Kidney (tissue), 14 donors: ENCODE results near the gene STK35. TPM values are rescaled to one million over a fixed set of nuclear protein-coding genes. Genes with fewer than 3 reads are reported as not detected.

Experiments
- DNase-seq, 5 donors: peaks; one replicate each; pipeline ENCODE4 v3.0.0-alpha.2; 2013 to 2020
- FAIRE-seq: peaks from 2 replicates; lab custom pipeline; 2012; peaks lifted over from hg19 to GRCh38; lab: Jason Lieb, UNC
- H3K27ac ChIP-seq, 2 donors: one replicate each; pipeline ENCODE4 v1.7.0; 2013; ENCODE audit warnings: low read depth in 2 of 2, low read length in 2 of 2, inconsistent platforms in 1 of 2
- H3K27me3 ChIP-seq: one replicate; pipeline ENCODE4 v1.7.1; 2013; ENCODE audit warnings: low read length, inconsistent platforms; ENCODE audit not compliant: control insufficient read depth, insufficient read depth
- H3K36me3 ChIP-seq, 3 donors: one replicate each; pipeline versions ENCODE4 v1.7.0 to v1.7.1; 2013; ENCODE audit warnings: low read length in 3 of 3, control low read depth in 1 of 3, inconsistent platforms in 1 of 3; ENCODE audit not compliant: insufficient read depth in 3 of 3, control insufficient read depth in 2 of 3
- H3K4me1 ChIP-seq, 3 donors: one replicate each; pipeline versions ENCODE4 v1.7.0 to v1.7.1; 2013; ENCODE audit warnings: low read length in 3 of 3, inconsistent platforms in 1 of 3, low read depth in 1 of 3; ENCODE audit not compliant: control insufficient read depth in 2 of 3, insufficient read depth in 2 of 3
- H3K4me3 ChIP-seq, 3 donors: one replicate each; pipeline versions ENCODE4 v1.7.0 to v1.8.1; 2013; ENCODE audit warnings: low read length in 3 of 3, control low read depth in 1 of 3, inconsistent platforms in 1 of 3
- H3K9ac ChIP-seq, 3 donors: one replicate each; pipeline versions ENCODE4 v1.7.0 to v1.7.1; 2013; ENCODE audit warnings: low read length in 3 of 3, control low read depth in 1 of 3, inconsistent platforms in 1 of 3
- H3K9me3 ChIP-seq, 3 donors: one replicate each; pipeline versions ENCODE4 v1.7.0 to v1.7.1; 2013; ENCODE audit warnings: low read length in 3 of 3, control low read depth in 1 of 3, inconsistent platforms in 1 of 3; ENCODE audit not compliant: control insufficient read depth in 2 of 3, insufficient read depth in 1 of 3
- CTCF ChIP-seq: IDR thresholded peaks from 3 replicates; pipeline ENCODE4 v1.5.1; 2012; ENCODE audit warnings: mild to moderate bottlenecking, moderate library complexity, borderline replicate concordance; ENCODE audit not compliant: insufficient read depth; ENCODE audit errors: extremely low read depth
- intact Hi-C: fragments of 100-400 bp; cut with DNase I; formaldehyde crosslinking; loops from one replicate; pipeline ENCODE4 v1.11.1; 2022
- polyA plus RNA-seq: library from polyadenylated mRNA; stranded (reverse); fragments of 350-450 nt; fragmentation: Illumina TruSeq; extraction: RNeasy Lipid Tissue Mini Kit (QIAGEN cat#74804); gene quantifications from one replicate; pipeline ENCODE4 v1.2.3, GENCODE V29; 2014; ENCODE audit warnings: low read depth, low replicate concordance; ENCODE audit not compliant: insufficient read depth
- total RNA-seq: library from RNA; stranded (reverse); fragmentation: NEBNext Ultra II Directional; extraction: Animal tissue kit (Norgen Biotek cat#: 25700); gene quantifications from one replicate; pipeline ENCODE4 v1.2.1, GENCODE V29; 2021
- donor health status: control.
- donor health status: control.
- donor health status: control.
- donor health status: control.
- donor health status: control.
- donor health status: DM: yes; HTN: yes; CAD: no.
- donor health status: Normal renal cell carcinoma (clear cell type).

Gene STK35
- total and polyA plus RNA-seq, 2 donors from 2014 or later, result 3.7 to 16.5 TPM

- DNase-seq (no peak), FAIRE-seq (no peak)
- H3K9ac ChIP-seq, result no peak overlapping the region
- TF ChIP-seq CTCF, result no peak
- H3K36me3 ChIP-seq, result no peaks in the 10 kb centered on the region
- intact Hi-C loops, result loop anchor here (10.0 kb wide), 1 partner anchor 88 kb away; no protein-coding TSS in a partner anchor
- H3K9me3 ChIP-seq, result no peaks in the 10 kb centered on the region
- H3K27me3 ChIP-seq, result no peaks in the 10 kb centered on the region
- H3K27ac ChIP-seq, result no peak overlapping the region
- H3K4me3 ChIP-seq, result no peak overlapping the region
- no peaks in the 10 kb centered on the region for H3K4me1 ChIP-seq
Observed at GRCh38 chr20:2086177-2086979, 15.2 kb upstream of the STK35 start.

GRCh38 chr20:2086980-2087377, 14.6 kb upstream of the STK35 start:
- H3K9ac ChIP-seq, result no peak overlapping the region
- TF ChIP-seq CTCF, result no peak
- H3K4me3 ChIP-seq, result no peak overlapping the region
- no peaks in the 10 kb centered on the region for H3K9me3 ChIP-seq
- DNase-seq, result no peak
- no peak for FAIRE-seq
- H3K27ac ChIP-seq, result no peak overlapping the region
- H3K27me3 ChIP-seq, result no peaks in the 10 kb centered on the region
- no peaks in the 10 kb centered on the region for H3K36me3 ChIP-seq
- H3K4me1 ChIP-seq, result no peaks in the 10 kb centered on the region
- intact Hi-C loops, result loop anchor here (10.0 kb wide), 1 partner anchor 88 kb away; no protein-coding TSS in a partner anchor

GRCh38 chr20:2088891-2089290, 12.7 kb upstream of the STK35 start:
- no peaks in the 10 kb centered on the region for H3K27me3 ChIP-seq
- FAIRE-seq (no peak), DNase-seq (no peak)
- no peak overlapping the region for H3K27ac ChIP-seq
- H3K9me3 ChIP-seq, result no peaks in the 10 kb centered on the region
- H3K4me1 ChIP-seq, result no peaks in the 10 kb centered on the region
- no peak for TF ChIP-seq CTCF
- intact Hi-C loops, result loop anchor here (10.0 kb wide), 1 partner anchor 86 kb away; no protein-coding TSS in a partner anchor
- H3K4me3 ChIP-seq, result no peak overlapping the region
- H3K9ac ChIP-seq, result no peak overlapping the region
- H3K36me3 ChIP-seq, result no peaks in the 10 kb centered on the region
